Neuronal stem cell (in vitro differentiated cells): Measurements from ENCODE around the gene NLRP3.

Experiments
- DNase-seq: peaks from one replicate; pipeline ENCODE4 v3.0.0-alpha.2; 2013; ENCODE audit warnings: low spot score
- H2AFZ ChIP-seq: one replicate; pipeline ENCODE4 v1.6.1; 2013; ENCODE audit warnings: mild to moderate bottlenecking, low read length, inconsistent platforms
- H2AK5ac ChIP-seq: 2 replicates; pipeline ENCODE4 v1.6.1; 2013; ENCODE audit warnings: low read depth, mild to moderate bottlenecking, inconsistent platforms, low read length, moderate library complexity, mixed read lengths
- H2BK120ac ChIP-seq: 2 replicates; pipeline ENCODE4 v1.6.1; 2013; ENCODE audit warnings: low read depth, mild to moderate bottlenecking, inconsistent platforms, low read length, moderate library complexity, mixed read lengths
- H2BK12ac ChIP-seq: one replicate; pipeline ENCODE4 v1.6.1; 2013; ENCODE audit warnings: low read length, inconsistent platforms
- H2BK15ac ChIP-seq: 2 replicates; pipeline ENCODE4 v1.6.1; 2013; ENCODE audit warnings: mild to moderate bottlenecking, low read length, inconsistent platforms, mixed read lengths
- H2BK5ac ChIP-seq: one replicate; pipeline ENCODE4 v1.6.1; 2013; ENCODE audit warnings: inconsistent platforms, mild to moderate bottlenecking, low read length, moderate library complexity
- H3K14ac ChIP-seq: one replicate; pipeline ENCODE4 v1.6.1; 2013; ENCODE audit warnings: low read length, inconsistent platforms
- H3K18ac ChIP-seq: 2 replicates; pipeline ENCODE4 v1.6.1; 2013; ENCODE audit warnings: low read length, inconsistent platforms
- H3K23ac ChIP-seq: 2 replicates; pipeline ENCODE4 v1.6.1; 2013; ENCODE audit warnings: low read depth, mild to moderate bottlenecking, mixed read lengths, low read length, inconsistent platforms; ENCODE audit not compliant: poor library complexity
- H3K27ac ChIP-seq: replicated peaks from 3 replicates; pipeline ENCODE4 v1.5.1; 2013; ENCODE audit warnings: low read length, inconsistent platforms
- H3K27me3 ChIP-seq, 3 experiments: 2 replicates each; pipeline ENCODE4 v1.6.1; 2013; ENCODE audit warnings: low read length in 3 of 3, mild to moderate bottlenecking in 2 of 3, inconsistent platforms in 1 of 3, low read depth in 1 of 3, mixed read lengths in 1 of 3, moderate library complexity in 1 of 3; ENCODE audit not compliant: control insufficient read depth in 3 of 3, insufficient read depth in 3 of 3
- H3K36me3 ChIP-seq, 2 donors: replicated peaks in 1 of 2; 2 replicates each; pipeline ENCODE4 v1.6.1; 2013; ENCODE audit warnings: low read length in 2 of 2; ENCODE audit not compliant: control insufficient read depth in 2 of 2, insufficient read depth in 2 of 2
- H3K4ac ChIP-seq: 2 replicates; pipeline ENCODE4 v1.6.1; 2013; ENCODE audit warnings: inconsistent platforms, mild to moderate bottlenecking, low read length, moderate library complexity
- H3K4me1 ChIP-seq, 2 donors: 1 replicate in 1 of 2; 2 replicates in 1 of 2; pipeline ENCODE4 v1.6.1; 2013; ENCODE audit warnings: low read length in 2 of 2, low read depth in 1 of 2; ENCODE audit not compliant: control insufficient read depth in 2 of 2, insufficient read depth in 1 of 2
- H3K4me2 ChIP-seq: one replicate; pipeline ENCODE4 v1.6.1; 2013; ENCODE audit warnings: mild to moderate bottlenecking, low read length, inconsistent platforms; ENCODE audit not compliant: insufficient read depth, poor library complexity, severe bottlenecking
- H3K4me3 ChIP-seq, 2 donors: 2 replicates each; pipeline ENCODE4 v1.5.1; 2013; ENCODE audit warnings: low read length in 2 of 2, mild to moderate bottlenecking in 2 of 2, inconsistent platforms in 1 of 2, moderate library complexity in 1 of 2
- H3K79me1 ChIP-seq: one replicate; pipeline ENCODE4 v1.6.1; 2013; ENCODE audit warnings: low read depth, mild to moderate bottlenecking, inconsistent platforms, low read length, moderate library complexity
- H3K9ac ChIP-seq: one replicate; pipeline ENCODE4 v1.6.1; 2013; ENCODE audit warnings: mild to moderate bottlenecking, low read depth, low read length, inconsistent platforms; ENCODE audit not compliant: poor library complexity
- H3K9me3 ChIP-seq, 2 donors: replicated peaks in 1 of 2; 2 replicates each; pipeline versions ENCODE3 to v1.6.1; 2013; ENCODE audit warnings: low read length in 2 of 2, mild to moderate bottlenecking in 2 of 2, inconsistent platforms in 1 of 2, low read depth in 1 of 2, mixed read lengths in 1 of 2, moderate library complexity in 1 of 2; ENCODE audit not compliant: control insufficient read depth in 2 of 2, insufficient read depth in 1 of 2
- H4K8ac ChIP-seq: one replicate; pipeline ENCODE4 v1.6.1; 2013; ENCODE audit warnings: low read depth, mild to moderate bottlenecking, inconsistent platforms, low read length, moderate library complexity
- H4K91ac ChIP-seq: one replicate; pipeline ENCODE4 v1.6.1; 2013; ENCODE audit warnings: low read length, low read depth, mild to moderate bottlenecking, inconsistent platforms; ENCODE audit not compliant: poor library complexity
- WGBS, 2 donors: extraction: QIAGEN DNeasy Blood & Tissue Kit; methylation state at CpG; one replicate each; pipeline ENCODE4 v1.1.7; 2013; ENCODE audit warnings: missing lambda C conversion rate in 2 of 2, mixed read lengths in 1 of 2; ENCODE audit not compliant: insufficient read length in 2 of 2, insufficient replicate concordance in 1 of 2; ENCODE audit errors: extremely low coverage in 2 of 2; 5-methylcytosine and 5-hydroxymethylcytosine counted together

The NLRP3 gene

GRCh38 chr1:247496581-247497285, 80.8 kb downstream of the NLRP3 start:
- H3K79me1 ChIP-seq = no peaks in the 10 kb centered on the region
- no peak overlapping the region for H3K4ac ChIP-seq

More at GRCh38 chr1:247496581-247497285, 80.8 kb downstream of the NLRP3 start:
- H2BK120ac ChIP-seq = no peak overlapping the region
- no peak overlapping the region for H3K4me3 ChIP-seq
- H3K4me1 ChIP-seq = no peaks in the 10 kb centered on the region
- DNase-seq = no peak
- H2AK5ac ChIP-seq = no peak overlapping the region
- no peak overlapping the region for H3K14ac ChIP-seq
- no peak overlapping the region for H3K18ac ChIP-seq
- H2BK12ac ChIP-seq = no peak overlapping the region
- WGBS, 2 donors = no CpG with 5 or more reads among the region's 10 CpGs
- H2AFZ ChIP-seq = no peak overlapping the region
- H2BK5ac ChIP-seq = no peak overlapping the region
- no peak overlapping the region for H3K23ac ChIP-seq
- H3K9ac ChIP-seq = no peak overlapping the region
- no peak overlapping the region for H4K8ac ChIP-seq
- H3K36me3 ChIP-seq = no peaks in the 10 kb centered on the region
- no peak overlapping the region for H3K4me2 ChIP-seq
- no peak overlapping the region for H2BK15ac ChIP-seq
- H3K27ac ChIP-seq = no peak overlapping the region
- no peak overlapping the region for H4K91ac ChIP-seq
- H3K9me3 ChIP-seq = no peaks in the 10 kb centered on the region
- no peaks in the 10 kb centered on the region for H3K27me3 ChIP-seq
